HuH-7 (cell line): Measurements from ENCODE around the gene NSUN4.
"Not testable (repeated sequence)": the region's sequence is repeated elsewhere in the genome, so short reads cannot be mapped to it uniquely, and the experiment has no call there.

Experiments used
- DNase-seq: peaks from one replicate; pipeline ENCODE4 v3.0.0; 2011; ENCODE audit warnings: low spot score

Gene NSUN4

DNA sequence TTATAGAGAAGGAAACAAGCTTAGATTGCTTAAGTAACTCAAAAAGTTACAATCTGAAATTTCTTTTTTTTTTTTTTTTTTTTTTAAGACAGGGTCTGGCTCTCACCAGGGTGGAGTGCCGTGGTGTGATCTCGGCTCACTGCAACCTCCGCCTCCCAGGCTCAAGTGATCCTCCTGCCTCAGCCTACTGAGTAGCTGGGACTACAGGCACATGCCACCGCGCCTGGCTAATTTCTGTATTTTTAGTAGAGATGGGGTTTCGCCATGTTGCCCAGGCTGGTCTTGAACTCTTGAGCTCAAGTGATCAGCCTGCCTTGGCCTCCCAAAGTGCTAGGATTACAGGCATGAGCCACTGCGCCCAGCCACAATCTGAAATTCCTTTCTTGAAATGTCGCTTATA is 27.1 kb downstream of the NSUN4 start:
- not testable (repeated sequence) for DNase-seq

DNA sequence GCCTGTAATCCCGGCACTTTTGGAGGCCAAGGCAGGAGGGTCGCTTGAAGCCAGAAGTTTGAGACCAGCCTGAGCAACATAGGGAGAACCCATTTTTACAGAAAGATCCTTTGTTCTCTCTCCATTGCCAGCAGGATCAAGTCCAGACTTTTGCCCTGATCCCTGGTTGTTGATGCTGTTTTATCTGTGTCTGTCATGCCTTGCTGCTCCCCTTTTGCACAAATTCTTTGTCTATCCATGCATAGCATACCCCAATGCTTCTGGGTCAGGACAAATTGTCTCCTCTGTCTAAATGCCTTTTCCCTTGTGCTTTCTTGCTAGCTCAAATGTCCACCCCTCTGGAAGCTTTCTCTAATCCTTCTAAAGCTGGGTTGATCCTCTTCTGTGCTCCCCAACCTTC is 28.2 kb downstream of the NSUN4 start:
- no peak for DNase-seq

DNA sequence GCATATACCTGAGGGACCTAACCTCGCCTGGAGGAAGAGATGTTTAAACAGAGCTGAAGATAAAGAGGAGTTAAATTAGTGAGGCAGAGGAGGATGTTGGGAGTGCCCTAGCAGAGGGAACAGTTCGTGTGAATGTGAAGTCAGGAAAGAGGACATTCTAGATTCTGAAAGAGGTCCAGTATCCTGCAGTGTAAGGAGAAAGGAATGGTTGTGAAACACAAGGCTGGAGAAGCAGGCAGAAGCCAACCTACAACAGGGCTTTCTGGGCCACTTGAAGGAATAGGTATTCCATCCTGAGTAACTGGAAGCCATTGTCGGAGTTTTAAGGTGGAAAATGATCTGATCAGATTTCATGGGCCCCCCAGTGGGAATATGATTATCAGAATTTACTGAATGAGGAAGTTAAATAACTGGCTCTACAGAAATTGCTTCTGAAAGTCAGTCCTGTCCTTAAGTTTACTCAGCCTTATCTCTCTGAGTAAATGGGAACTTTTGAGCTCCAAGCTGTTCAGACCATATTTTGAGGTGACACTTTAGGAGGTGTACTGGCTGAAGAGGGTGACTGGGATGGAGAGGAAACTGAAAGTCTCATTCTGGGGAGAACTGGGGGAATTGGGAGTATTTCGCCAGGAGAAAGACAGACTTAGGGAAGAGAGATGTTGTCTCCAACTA is 29.1 kb downstream of the NSUN4 start:
- DNase-seq = no peak

DNA sequence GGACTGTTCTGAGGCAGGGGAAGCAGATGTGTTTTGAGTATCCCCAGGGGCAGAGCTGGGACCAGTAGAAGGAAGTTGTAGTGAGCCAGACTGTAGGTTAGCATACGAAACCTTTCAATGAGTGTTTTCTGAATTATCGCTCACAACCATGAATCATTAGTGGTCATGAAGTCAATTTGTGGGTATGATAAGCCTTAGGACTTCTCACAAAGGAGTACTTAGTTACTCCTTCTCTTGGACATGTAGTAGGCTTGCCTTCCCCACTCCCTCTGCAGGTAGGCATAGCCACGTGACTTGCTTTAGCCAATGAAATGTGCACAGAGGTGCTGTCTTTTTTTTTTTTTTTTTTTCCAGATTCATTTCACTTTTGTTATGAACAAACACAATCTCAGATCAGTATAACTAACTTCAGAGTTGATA is 29.6 kb downstream of the NSUN4 start:
- DNase-seq = no peak

DNA sequence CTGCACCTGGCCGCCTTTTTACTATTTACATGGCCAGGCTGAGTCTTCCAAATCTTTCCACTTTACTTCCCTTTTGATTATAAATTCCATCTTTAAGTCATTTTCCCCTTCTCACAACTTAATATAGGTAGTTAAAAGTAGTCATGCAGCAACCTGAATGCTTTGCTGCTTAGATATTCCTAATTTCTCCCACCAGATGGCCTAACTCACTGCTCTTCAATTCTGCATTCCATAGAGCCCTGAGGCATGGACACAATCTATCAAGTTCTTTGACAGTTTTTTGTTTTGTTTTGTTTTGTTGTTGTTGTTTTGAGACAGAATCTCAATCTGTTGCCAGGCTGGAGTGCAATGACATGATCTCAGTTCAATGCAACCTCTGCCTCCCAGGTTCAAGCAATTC is 31.8 kb downstream of the NSUN4 start:
- DNase-seq = no peak

GRCh38 chr1:46379996-46380395 is 39.4 kb downstream of the NSUN4 start:
- DNase-seq = no peak

DNA sequence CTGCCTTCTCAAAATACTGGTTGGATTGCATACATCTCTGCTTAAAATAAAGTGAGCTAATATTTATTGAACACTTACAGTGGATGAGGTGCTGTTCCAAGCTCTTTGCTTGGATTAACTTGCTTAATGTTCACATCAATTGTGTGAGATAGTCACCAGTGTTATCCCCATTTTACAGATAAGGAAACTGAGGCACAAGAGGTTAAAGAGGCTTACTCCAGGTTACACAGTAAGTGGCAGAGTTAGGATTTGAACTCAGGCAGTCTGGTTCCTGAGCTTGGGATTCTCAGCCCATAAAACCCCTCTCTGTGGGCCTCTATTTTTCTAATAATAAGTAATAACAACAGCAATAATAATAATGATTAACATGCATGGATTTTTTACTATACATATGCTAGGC is 39.9 kb downstream of the NSUN4 start:
- DNase-seq = no peak

DNA sequence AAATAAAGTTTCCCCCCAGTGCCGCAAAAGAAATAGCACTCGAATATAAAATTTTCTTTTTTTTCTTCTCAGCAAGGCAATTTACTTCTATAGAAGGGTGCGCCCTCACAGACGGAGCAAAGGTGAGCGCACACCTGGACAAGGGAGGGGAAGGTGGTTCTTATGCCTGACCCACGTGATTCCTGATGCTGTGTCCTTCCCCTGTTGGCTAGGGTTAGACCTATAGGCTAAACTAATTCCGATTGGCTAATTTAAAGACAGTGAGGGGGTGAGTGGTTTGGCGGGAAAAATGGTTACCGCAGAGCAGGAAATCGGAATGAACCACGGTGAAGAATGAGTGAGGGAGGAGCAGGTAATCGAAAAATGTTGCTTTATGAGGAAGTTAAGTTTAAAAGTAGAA is 52.9 kb downstream of the NSUN4 start:
- DNase-seq = no peak

GRCh38 chr1:46394108-46394871 is 53.7 kb downstream of the NSUN4 start, which contains the start of gene FAAH:
Gene FAAH (plus strand): TSS chr1:46394317. CDS start chr1:46394349, 32 bp downstream.
- peak; percentile 83 for DNase-seq

GRCh38 chr1:46394872-46395465 is 54.4 kb downstream of the NSUN4 start:
- DNase-seq = no peak

- peak; percentile 8 for DNase-seq
Observed at GRCh38 chr1:46396441-46397398, 56.1 kb downstream of the NSUN4 start.

- no peak for DNase-seq
Observed at GRCh38 chr1:46399307-46399706, 58.7 kb downstream of the NSUN4 start.

DNA sequence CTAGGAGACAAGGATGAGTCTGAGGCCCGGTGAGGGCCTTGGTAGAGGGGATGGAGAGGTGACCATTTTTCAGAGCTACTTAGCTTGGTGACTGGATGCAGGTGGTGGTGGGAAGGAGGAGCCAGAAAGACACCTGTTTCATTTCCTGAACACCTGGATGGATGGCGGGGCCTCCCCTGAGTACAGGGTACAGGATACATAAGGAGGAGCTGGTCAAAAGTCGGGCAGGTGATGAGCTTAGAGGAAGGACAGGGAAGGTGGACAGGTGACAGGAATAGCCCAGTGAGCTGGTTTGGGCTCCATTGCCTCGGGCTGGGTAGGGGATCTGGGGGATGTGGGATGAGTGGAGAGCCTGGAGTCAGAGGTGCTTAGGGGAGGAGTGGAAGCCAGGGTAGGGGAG is 59.8 kb downstream of the NSUN4 start:
- no peak for DNase-seq

DNA sequence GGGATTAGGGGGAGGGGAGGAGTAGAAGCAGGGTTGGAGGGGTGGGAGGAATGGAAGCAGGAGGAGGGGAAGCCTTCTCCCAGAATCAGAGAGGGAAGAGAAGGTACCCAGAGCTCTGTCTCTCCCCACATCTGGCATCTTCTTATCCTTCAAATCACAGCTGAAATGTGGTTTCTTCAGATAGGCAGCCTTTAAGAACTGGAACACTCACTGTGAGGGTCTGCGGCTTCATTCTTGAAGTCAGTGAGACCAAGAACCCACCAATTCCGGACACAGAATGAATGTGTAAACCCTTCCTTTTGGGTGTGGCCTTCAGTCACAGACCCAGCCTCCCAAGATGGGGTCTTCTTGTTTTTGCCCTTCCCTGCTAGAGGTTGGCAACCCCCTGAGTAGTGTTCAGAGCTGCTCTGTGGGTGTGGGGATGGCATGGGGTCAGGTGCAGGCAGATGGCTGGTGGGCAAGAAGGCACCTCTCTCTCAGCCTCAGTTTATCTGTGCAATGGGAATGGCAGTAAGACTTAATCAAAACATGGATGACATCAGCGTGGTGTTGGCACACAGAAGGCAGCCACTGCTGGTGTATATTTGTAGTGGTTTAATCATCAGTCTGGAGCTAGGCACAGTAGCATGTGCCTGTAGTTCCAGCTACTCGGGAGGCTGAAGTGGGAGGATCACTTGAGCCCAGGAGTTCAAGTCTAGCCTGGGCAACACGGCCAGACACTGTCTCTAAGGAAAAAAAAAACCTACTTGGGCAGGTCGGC is 60.7 kb downstream of the NSUN4 start:
- DNase-seq = no peak

- peak; percentile 59 for DNase-seq
Observed at GRCh38 chr1:46401964-46402626, 61.5 kb downstream of the NSUN4 start.

GRCh38 chr1:46403916-46404315 is 63.3 kb downstream of the NSUN4 start:
- DNase-seq = no peak

DNA sequence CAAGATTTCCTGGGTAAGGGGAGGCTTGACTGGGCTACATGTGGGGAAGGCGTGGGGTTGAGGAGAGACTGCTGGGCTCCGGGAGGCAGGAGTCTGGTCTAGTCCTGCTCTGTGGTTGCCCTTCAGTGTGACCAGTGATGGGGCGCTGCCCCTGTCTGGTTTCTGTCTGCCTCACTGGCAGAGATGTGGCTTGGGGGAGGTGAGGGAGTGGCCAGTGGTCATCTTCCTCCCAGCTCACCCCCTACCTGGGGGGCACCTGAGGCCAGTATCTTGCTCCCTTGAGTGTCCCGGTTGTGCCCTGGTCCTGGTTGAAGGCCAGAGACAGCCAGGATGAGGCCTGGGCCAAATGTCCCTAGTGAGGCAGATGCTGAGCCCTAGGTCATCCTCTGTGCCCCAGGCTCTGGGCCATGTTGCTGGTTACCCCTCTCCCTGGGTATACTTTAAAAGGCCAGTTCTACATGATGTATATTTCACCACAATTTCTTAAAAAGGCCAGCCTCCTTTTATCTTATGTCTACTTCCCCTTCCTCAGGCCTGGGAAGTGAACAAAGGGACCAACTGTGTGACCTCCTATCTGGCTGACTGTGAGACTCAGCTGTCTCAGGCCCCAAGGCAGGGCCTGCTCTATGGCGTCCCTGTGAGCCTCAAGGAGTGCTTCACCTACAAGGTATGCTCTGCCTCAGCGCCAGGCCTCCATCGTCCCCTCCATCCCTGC is 64.0 kb downstream of the NSUN4 start:
- DNase-seq = no peak

DNA sequence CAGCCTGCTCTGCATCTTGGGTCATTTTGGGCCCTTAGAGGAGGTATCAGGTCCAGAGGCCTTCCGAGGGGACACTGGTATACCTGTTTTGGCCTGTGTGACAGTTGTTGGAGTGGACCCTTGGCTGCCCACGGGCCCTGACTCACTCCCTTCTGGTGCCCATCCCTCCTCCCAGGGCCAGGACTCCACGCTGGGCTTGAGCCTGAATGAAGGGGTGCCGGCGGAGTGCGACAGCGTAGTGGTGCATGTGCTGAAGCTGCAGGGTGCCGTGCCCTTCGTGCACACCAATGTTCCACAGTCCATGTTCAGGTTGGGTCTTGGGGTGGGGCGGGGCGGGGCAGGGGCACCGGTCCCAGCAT is 64.6 kb downstream of the NSUN4 start:
- DNase-seq = no peak

GRCh38 chr1:46405724-46406123 is 65.1 kb downstream of the NSUN4 start:
- DNase-seq = no peak
